IPS DF 4.7 (cell line): ENCODE results near the gene PYGO1.
"Not testable (repeated sequence)": the region's sequence is repeated elsewhere in the genome, so short reads cannot be mapped to it uniquely, and the experiment has no call there.

ENCODE experiments used
- DNase-seq: peaks from one replicate; pipeline ENCODE4 v3.0.0-alpha.2; 2013; ENCODE audit warnings: low spot score; ENCODE audit errors: extremely low read depth

PYGO1 gene

GRCh38 chr15:55588070-55588814, at the start of gene PYGO1:
PYGO1 (minus strand) TSS chr15:55588345; CDS start chr15:55587883, 462 bp downstream.
- no peak for DNase-seq

- DNase-seq, result no peak
Observed at GRCh38 chr15:55637086-55637485, 48.9 kb upstream of the PYGO1 start.

- no peak for DNase-seq
Observed at GRCh38 chr15:55633731-55634130, 45.6 kb upstream of the PYGO1 start.

GRCh38 chr15:55632434-55632833, 44.3 kb upstream of the PYGO1 start:
- no peak for DNase-seq

GRCh38 chr15:55630858-55631257, 42.7 kb upstream of the PYGO1 start:
- no peak for DNase-seq

GRCh38 chr15:55628369-55628730, 40.2 kb upstream of the PYGO1 start:
- DNase-seq, result no peak

- no peak for DNase-seq
Observed at GRCh38 chr15:55627730-55628368, 39.7 kb upstream of the PYGO1 start.

GRCh38 chr15:55619783-55620182, 31.6 kb upstream of the PYGO1 start:
- DNase-seq, result no peak

GRCh38 chr15:55618387-55618786, 30.2 kb upstream of the PYGO1 start:
- DNase-seq, result no peak

- no peak for DNase-seq
Observed at GRCh38 chr15:55615445-55615844, 27.3 kb upstream of the PYGO1 start.

GRCh38 chr15:55613727-55614126, 25.6 kb upstream of the PYGO1 start:
- DNase-seq, result no peak

GRCh38 chr15:55606214-55606613, 18.1 kb upstream of the PYGO1 start:
- DNase-seq, result no peak

GRCh38 chr15:55601374-55601773, 13.2 kb upstream of the PYGO1 start:
- DNase-seq, result no peak

GRCh38 chr15:55599439-55599838, 11.3 kb upstream of the PYGO1 start:
- no peak for DNase-seq

GRCh38 chr15:55593019-55593418, 4.9 kb upstream of the PYGO1 start:
- DNase-seq, result not testable (repeated sequence)

GRCh38 chr15:55590788-55591187, 2.6 kb upstream of the PYGO1 start:
- DNase-seq, result no peak

GRCh38 chr15:55589287-55589686, 1.1 kb upstream of the PYGO1 start:
- no peak for DNase-seq

- no peak for DNase-seq
Observed at GRCh38 chr15:55588815-55589115, 620 bp upstream of the PYGO1 start.

- DNase-seq, result no peak
Observed at GRCh38 chr15:55587321-55588069, 650 bp downstream of the PYGO1 start.

- DNase-seq, result no peak
Observed at GRCh38 chr15:55586808-55587207, 1.3 kb downstream of the PYGO1 start.

- no peak for DNase-seq
Observed at GRCh38 chr15:55576943-55577342, 11.2 kb downstream of the PYGO1 start.

GRCh38 chr15:55574096-55574495, 14.0 kb downstream of the PYGO1 start:
- DNase-seq, result no peak

GRCh38 chr15:55573224-55573623, 14.9 kb downstream of the PYGO1 start:
- no peak for DNase-seq
